Activated effector memory CD4-positive, alpha-beta T cell treated with anti-CD3 and anti-CD28 coated beads, Interleukin-2, amount 50 U/mL, for 16 hours (primary cell): Measurements from ENCODE around the gene ABCC10.
"Not testable (repeated sequence)": the region's sequence is repeated elsewhere in the genome, so short reads cannot be mapped to it uniquely, and the experiment has no call there.

ENCODE experiments used
- DNase-seq: peaks from one replicate; pipeline ENCODE4 v3.0.0-alpha.2; 2020

ABCC10 gene

GRCh38 chr6:43450699-43451131, 23.4 kb downstream of the ABCC10 start:
- DNase-seq, result no peak

GRCh38 chr6:43451348-43451747, 24.0 kb downstream of the ABCC10 start:
- no peak for DNase-seq

- DNase-seq, result no peak
These were observed 24.6 kb downstream of the ABCC10 start for GRCh38 chr6:43451939-43452338.

- no peak for DNase-seq
These were observed 25.6 kb downstream of the ABCC10 start for GRCh38 chr6:43452896-43453295.

- DNase-seq, result no peak
These were observed 26.5 kb downstream of the ABCC10 start for GRCh38 chr6:43453831-43454230.

- peak; percentile 89 for DNase-seq
These were observed 27.0 kb downstream of the ABCC10 start for GRCh38 chr6:43454290-43454695.

GRCh38 chr6:43454696-43455530, 27.6 kb downstream of the ABCC10 start:
- DNase-seq, result peak; percentile 74

- peak; percentile 84 for DNase-seq
These were observed 28.4 kb downstream of the ABCC10 start, which contains the start of gene DLK2 for GRCh38 chr6:43455531-43456428. DLK2 (minus strand) TSS chr6:43455548; CDS start chr6:43454825, 723 bp downstream.

GRCh38 chr6:43457643-43458042, 30.3 kb downstream of the ABCC10 start:
- DNase-seq, result no peak

- not testable (repeated sequence) for DNase-seq
These were observed 30.8 kb downstream of the ABCC10 start for GRCh38 chr6:43458154-43458553.

GRCh38 chr6:43459535-43459934, 32.2 kb downstream of the ABCC10 start:
- no peak for DNase-seq

- DNase-seq, result no peak
These were observed 32.7 kb downstream of the ABCC10 start for GRCh38 chr6:43460032-43460431.

GRCh38 chr6:43461936-43462335, 34.6 kb downstream of the ABCC10 start:
- DNase-seq, result no peak

GRCh38 chr6:43464337-43464736, 37.0 kb downstream of the ABCC10 start:
- no peak for DNase-seq

GRCh38 chr6:43465948-43466347, 38.6 kb downstream of the ABCC10 start:
- DNase-seq, result no peak

GRCh38 chr6:43467265-43467664, 39.9 kb downstream of the ABCC10 start:
- not testable (repeated sequence) for DNase-seq

- DNase-seq, result no peak
These were observed 40.4 kb downstream of the ABCC10 start for GRCh38 chr6:43467752-43468151.

- DNase-seq, result no peak
These were observed 40.9 kb downstream of the ABCC10 start for GRCh38 chr6:43468240-43468639.

- DNase-seq, result no peak
These were observed 41.7 kb downstream of the ABCC10 start for GRCh38 chr6:43468748-43469681.

- DNase-seq, result no peak
These were observed 42.6 kb downstream of the ABCC10 start for GRCh38 chr6:43469947-43470346.

GRCh38 chr6:43471399-43471798, 44.1 kb downstream of the ABCC10 start:
- DNase-seq, result no peak

- DNase-seq, result no peak
These were observed 45.2 kb downstream of the ABCC10 start for GRCh38 chr6:43472515-43472914.

- DNase-seq, result no peak
These were observed 48.2 kb downstream of the ABCC10 start for GRCh38 chr6:43475516-43475915.
